AML-193 (cell line): ENCODE data around the gene RNF19B.

Experiments used
- DNase-seq, 2 experiments: peaks; one replicate each; lab custom pipeline; 2025; lab: John Stamatoyannopoulos, UW

Gene RNF19B

GRCh38 chr1:32900956-32901822, 63.4 kb downstream of the RNF19B start, which contains the start of gene TMEM54:
Gene TMEM54 (minus strand): TSS chr1:32901389. CDS start chr1:32901238, 151 bp downstream.
- DNase-seq, result no peak

DNA sequence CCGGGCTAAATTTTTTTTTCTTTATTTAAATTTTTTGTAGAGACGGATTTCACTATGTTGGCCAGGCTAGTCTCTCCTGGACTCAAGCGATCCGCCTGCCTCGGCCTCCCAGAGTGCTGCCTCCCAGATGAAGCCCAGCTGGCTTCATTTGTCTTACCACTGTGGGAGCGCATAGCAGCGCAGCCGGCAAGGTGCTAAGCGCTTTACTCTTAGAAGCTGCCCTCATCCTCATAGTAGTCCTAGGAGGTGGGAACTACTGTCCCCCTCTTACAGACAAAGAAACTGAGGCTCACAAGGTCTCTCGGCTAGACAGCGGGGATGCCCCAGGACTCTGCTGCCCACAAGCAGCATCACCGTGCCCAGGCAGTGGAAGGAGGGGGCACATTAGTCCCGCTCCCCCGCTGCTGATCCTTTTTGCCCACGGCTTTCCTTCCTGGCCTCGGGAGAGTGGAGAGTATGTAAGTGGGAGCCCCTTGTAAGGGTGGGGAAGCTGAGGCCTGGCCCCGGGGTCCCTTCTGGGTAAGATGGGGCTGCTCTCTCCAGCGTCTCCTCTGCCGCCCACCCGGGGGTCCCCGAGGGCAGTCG, 64.1 kb downstream of the RNF19B start:
- no peak for DNase-seq

DNA sequence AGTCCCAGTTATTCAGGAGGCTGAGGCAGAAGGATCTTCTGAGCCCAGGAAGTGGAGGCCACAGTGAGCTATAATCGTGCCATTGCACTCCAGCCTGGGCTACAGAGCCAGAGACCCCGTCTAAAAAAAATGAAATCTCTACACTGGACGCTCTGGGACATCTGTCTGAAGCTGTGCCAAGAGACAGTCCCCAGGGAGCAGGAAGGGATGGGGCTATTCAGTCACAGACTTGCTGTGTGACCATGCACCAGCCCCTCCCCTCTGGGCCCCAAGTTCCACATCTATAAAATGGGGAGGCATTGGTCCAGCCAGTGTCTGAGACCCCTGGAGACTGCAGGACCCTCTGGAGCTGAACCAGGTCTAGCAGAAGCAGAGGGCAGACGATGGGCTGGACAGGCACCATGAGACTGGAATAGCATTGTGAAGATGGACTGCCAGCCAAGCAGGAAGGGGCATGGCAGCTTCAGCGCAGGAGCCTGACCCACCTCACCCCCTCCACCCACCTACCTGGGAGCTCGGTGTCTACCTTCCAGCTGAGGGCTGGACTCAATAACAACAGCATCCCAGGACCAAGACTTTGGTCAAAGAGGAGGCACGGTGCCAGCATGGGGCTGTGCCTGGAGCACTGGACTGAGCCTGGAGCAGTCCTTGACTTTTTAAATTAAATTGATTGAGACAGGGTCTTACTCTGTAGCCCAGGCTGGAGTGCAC, 64.9 kb downstream of the RNF19B start:
- DNase-seq, result no peak

DNA sequence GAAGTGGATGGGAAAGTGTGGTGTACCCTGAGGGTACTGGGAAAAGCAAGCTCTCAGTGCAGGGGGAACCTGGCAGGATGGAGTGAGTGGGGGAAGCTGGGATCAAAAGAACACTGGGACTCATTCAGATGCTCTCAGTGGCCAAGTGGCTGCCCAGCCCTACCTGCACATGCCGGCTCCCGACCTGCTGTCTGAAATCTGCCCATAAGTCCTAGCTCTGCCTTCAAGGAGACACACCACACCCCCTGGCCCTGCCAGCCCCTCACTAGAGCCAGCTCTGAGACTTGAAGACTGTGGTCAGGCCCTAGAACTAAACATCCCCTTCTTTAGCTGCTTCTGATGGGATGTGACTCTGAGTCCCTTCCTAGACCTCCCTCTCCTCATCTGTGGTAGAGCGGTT, 65.7 kb downstream of the RNF19B start:
- no peak for DNase-seq

- no peak for DNase-seq
Measured at GRCh38 chr1:32898056-32898455, 66.6 kb downstream of the RNF19B start.

- no peak for DNase-seq
Measured at GRCh38 chr1:32897082-32898049, 67.2 kb downstream of the RNF19B start.

- no peak for DNase-seq
Measured at GRCh38 chr1:32896451-32896850, 68.2 kb downstream of the RNF19B start.

DNA sequence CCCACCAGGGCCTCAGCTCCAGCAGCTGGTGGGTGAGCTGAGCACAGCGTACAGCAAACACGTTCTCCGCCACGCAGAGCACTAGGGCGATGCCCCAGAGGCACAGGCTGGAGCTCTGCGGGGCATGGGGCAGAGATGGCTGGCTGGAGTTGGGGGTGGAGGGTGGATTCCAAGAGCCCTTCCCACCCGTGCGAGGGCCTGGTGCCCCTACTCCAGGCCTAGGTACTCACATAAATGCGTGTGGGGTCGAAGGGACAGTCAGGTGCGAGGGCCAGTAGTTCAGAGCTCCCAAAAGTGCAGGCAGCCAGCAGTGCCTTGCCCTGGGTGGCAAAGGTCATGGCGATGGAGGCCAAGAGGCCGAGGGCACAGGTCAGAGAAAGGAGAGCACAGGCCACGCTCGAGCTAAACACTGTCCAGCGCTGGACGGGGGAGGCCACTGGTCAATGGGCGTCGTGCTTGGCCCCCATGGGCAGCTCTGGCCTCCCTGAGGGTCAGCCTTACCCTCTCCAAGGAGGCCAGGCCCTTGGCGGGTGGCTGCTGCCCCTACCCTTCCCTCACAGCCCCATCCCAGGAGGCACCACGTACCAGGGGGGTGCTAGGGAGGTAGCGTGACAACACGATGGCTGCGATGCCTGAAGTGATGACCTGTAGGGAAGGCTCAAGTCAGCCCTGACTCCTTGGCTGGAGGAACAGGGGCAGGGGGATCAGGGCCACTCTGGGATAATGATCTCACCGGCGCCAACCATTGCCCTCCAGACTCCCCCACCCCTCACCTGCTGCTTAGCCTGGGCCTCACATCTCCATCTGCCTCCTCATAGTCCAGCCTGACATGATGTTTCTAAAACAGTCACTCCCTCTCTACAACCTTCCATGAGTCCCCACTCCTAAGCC, 69.0 kb downstream of the RNF19B start:
- DNase-seq, result no peak

GRCh38 chr1:32894681-32895080, 69.9 kb downstream of the RNF19B start:
- no peak for DNase-seq

GRCh38 chr1:32894019-32894600, 70.5 kb downstream of the RNF19B start:
- no peak for DNase-seq

DNA sequence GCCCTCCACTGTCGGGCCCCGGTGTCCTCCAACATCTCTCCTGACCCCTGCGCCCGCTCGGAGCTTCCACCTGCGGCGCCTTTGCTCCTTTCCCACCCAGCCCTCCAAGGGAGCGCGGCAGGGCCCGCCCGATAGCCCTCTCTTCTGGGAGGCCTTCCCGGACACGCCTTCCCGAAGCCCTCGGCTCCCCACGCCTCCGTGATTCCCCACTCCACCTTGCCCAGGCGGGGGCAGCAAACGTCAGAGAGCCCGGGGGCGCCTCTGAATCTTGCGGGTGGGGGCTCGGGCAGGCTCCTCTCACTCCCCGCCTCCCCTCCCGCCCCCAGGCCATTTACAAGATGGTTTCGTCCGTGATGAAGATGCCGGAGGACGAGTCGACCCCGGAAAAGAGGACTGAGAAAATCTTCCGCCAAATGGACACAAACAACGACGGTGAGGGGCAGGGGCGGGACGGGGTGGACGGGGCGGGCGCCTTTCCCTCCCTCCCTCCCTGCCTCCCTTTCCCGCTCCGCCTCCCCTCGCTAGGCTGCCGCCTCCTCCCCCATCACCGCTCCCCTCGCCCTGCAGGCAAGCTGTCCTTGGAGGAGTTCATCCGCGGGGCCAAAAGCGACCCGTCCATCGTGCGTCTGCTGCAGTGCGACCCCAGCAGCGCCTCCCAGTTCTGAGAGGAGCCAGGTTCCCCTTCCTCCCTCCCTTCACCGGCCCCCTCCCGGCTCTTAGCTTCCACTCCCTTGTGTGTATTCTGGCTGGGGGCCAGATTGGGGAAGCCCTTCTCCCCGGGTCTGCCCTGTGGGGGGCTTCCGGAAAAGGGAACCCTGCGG, 71.2 kb downstream of the RNF19B start:
- DNase-seq, result no peak

DNA sequence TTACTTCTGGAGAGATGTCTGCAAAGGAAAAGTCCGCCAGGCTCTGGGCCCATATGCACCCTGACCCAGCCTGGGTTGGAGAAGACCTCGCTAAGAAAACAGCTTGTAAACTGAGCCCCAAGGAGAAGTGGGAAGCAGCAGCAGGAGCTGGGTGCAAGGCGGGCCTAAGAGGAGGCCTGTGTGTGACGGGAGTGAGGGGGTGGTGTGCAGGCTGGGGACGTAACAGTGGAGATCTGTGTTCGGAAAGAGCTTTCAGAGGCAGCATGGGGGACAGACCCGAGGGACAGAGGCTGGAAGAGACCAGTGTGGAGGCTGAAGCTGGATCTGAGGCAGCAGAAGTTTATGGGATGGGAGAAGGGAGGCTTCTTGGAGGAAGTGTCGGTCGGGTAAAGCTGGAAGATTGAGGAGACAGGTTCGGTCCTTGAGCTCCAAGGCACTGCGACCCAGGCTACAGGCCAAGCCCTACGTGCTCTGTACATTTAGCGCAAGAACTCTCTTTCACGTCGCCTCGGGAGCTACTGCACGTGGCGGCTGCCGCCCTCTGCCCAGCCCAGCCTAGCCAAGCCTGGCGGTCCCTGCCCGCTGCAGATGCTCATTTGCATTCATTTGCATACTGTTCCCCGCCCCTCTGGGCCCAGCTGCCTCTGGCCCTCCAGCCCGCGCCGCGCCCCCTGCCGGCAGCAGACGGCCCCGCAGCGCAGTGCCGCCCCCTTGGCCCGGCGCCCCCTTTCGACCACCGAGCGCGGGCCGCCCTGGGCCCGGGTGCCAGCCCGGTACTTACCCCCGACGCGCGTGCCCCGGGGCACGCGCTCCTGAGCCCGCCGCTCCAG, 72.0 kb downstream of the RNF19B start:
- DNase-seq, result no peak

DNA sequence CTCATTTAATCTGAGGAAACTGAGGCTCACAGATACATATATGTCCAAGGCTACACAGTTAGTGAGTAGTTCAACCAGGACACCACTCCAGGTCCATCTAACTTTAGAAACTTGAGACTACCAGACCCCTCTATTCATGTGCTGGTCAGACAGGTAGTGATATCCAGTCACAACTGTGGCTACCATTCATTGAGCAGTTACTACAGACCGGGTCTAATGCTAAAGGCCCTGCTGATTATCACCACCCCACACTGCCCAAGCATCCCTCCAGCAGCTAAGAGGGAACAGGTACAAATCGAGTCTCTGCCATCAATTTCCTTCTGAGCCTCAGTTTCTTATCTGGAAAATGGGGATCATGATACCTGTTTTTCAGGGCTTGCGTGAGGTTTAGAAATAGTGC, 73.0 kb downstream of the RNF19B start:
- DNase-seq, result no peak

- no peak for DNase-seq
Measured at GRCh38 chr1:32891241-32891570, 73.4 kb downstream of the RNF19B start.

DNA sequence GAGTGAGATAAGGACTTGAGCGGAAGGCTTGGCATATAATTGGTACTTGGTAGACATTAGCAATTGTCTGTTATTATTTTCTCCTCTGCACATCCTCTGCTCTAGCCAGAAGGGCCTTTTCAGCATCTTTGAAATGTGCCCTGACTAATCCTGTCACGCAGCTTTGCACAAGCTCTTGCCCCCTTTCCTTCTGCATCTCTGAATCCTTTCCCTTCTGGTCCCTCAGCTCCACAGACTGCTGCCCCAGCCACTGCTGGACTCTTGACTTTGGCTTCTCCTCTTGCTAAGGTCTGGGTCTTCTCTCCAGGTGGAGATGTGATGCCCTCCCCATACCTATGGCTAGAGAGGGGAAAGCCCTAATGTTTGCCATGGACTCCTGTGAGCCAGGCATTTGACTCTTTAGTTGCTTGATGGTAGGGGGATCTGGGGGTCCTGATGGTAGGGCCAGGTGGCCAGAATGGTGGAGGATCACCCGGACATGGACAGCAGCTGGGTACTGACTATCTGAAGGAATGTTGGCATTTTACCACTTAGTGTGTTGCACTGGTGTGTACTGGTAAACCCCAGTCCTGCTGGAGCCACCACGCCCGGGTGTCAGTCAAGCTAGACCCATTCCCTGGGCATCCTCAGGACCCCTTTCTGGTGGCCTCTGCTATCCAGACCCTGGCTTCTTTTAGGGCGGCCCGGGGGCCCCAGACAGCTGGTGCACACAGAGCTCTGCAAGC, 73.9 kb downstream of the RNF19B start:
- DNase-seq, result no peak

DNA sequence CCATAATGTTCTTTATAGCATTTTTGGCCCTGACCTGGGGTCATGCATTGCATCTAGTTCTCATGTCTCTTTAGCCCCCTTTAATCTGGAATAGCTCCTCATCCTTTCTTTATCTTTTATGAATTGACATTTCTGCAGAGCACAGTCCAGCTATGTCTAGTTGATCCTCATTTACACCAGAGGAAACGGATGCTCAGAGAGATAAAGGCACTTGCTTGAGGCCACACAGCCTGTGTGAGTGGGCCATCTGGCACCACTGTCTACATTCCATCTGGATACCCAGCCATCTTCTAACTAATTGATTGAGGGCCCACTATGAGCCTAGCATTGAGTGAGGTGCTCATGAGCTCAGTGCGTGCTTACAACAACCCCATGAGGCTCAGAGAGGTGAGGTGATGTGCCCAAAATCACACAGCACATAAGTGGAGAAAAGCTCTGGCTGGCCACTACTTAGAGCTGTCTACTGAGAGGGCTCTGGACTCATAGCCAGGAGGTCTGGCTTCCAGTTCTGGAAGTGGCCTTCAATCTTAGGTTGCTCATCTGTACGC, 74.8 kb downstream of the RNF19B start:
- DNase-seq, result no peak

DNA sequence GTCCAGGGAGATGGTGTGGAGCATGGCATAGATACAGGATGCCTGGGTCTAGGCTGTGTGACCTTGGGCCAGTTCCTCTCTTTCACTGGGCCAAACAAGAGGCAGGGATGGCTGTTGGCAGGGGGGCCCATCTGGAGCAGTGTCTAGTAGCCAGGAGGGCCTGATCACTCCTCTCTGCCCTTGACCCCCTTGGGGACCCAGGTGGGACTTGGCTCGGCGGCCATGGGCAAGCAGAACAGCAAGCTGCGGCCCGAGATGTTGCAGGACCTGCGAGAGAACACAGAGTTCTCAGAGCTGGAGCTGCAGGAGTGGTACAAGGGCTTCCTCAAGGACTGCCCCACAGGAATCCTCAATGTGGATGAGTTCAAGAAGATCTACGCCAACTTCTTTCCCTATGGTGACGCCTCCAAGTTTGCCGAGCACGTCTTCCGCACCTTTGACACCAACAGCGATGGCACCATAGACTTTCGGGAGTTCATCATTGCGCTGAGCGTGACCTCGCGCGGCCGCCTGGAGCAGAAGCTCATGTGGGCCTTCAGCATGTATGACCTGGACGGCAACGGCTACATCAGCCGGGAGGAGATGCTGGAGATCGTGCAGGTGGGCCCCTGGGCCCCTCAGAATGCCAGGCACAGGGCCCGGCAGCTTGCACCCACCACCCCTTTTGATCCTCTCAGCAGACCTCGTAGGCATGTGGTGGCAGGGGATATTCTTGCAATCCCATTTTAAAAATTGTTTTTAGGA, 75.8 kb downstream of the RNF19B start:
- no peak for DNase-seq
